HepG2 (cell line): ENCODE data around the gene LAMTOR2. TPM values are rescaled to one million over a fixed set of nuclear protein-coding genes. Genes with fewer than 3 reads are reported as not detected.

Experiments used
- ELF3 ChIP-seq: IDR thresholded peaks from 2 replicates; pipeline ENCODE4 v1.6.1; 2016; ENCODE audit warnings: missing genetic modification reagents, missing compliant biosample characterization
- ETV5 ChIP-seq: IDR thresholded peaks from 2 replicates; pipeline ENCODE4 v1.6.1; 2018; ENCODE audit warnings: missing biosample characterization, missing genetic modification reagents, inconsistent platforms, borderline replicate concordance
- HNRNPL ChIP-seq: fragments of 200-400 bp; formaldehyde crosslinking; IDR thresholded peaks from 2 replicates; pipeline ENCODE4 v1.6.1; 2017; ENCODE audit warnings: mild to moderate bottlenecking, low read depth, low read length
- HOXD1 ChIP-seq: sonication (generic); formaldehyde crosslinking; IDR thresholded peaks from 2 replicates; pipeline ENCODE4 v1.5.0; 2020; ENCODE audit warnings: missing genetic modification reagents
- KDM4B ChIP-seq: sonication (generic); formaldehyde crosslinking; IDR thresholded peaks from 2 replicates; pipeline ENCODE4 v1.4.0; 2020; ENCODE audit warnings: missing genetic modification reagents
- MATR3 ChIP-seq: sonication (generic); formaldehyde crosslinking; IDR thresholded peaks from 2 replicates; pipeline ENCODE4 v1.4.0; 2020; ENCODE audit warnings: missing genetic modification reagents
- ZNF446 ChIP-seq: sonication (generic); formaldehyde crosslinking; IDR thresholded peaks from 2 replicates; pipeline ENCODE4 v1.5.0; 2020; ENCODE audit warnings: mild to moderate bottlenecking, missing genetic modification reagents
- ZNF557 ChIP-seq: sonication (generic); formaldehyde crosslinking; IDR thresholded peaks from 2 replicates; pipeline ENCODE4 v1.4.0; 2020; ENCODE audit warnings: missing genetic modification reagents
- ZNF678 ChIP-seq: sonication (generic); formaldehyde crosslinking; IDR thresholded peaks from 2 replicates; pipeline ENCODE4 v1.4.0; 2020; ENCODE audit warnings: mild to moderate bottlenecking, missing genetic modification reagents
- ZNF775 ChIP-seq: sonication (generic); formaldehyde crosslinking; IDR thresholded peaks from 2 replicates; pipeline ENCODE4 v1.4.0; 2020; ENCODE audit warnings: missing genetic modification reagents, mild to moderate bottlenecking, moderate library complexity, borderline replicate concordance
- polyA plus RNA-seq, 8 experiments: library from polyadenylated mRNA; depleted of rRNA in 3 of 8; stranded (reverse) in 7 of 8; unstranded in 1 of 8; fragments of >200 nt; fragmentation: Illumina TruSeq in 4 of 8; extraction: Trizol in 4 of 8; gene quantifications; 2 replicates each; pipeline versions ENCODE4 v1.2.1 to v1.2.3, GENCODE V29; 2011 to 2016; ENCODE audit warnings: low read depth in 4 of 8, missing spikeins in 1 of 8, mixed read lengths in 1 of 8; ENCODE audit not compliant: insufficient read depth in 1 of 8
- total RNA-seq, 5 experiments: library from RNA; depleted of rRNA; stranded (reverse); fragments of >200 nt; fragmentation: Illumina TruSeq; extraction: Trizol; gene quantifications; 2 replicates each; pipeline ENCODE4 v1.2.3, GENCODE V29; 2016; ENCODE audit warnings: low read depth in 1 of 5
- TF ChIP-seq, protein P1 (sequence below): sonication (generic); formaldehyde crosslinking; IDR thresholded peaks from 2 replicates; pipeline ENCODE4 v1.5.1; 2020; ENCODE audit warnings: mild to moderate bottlenecking, missing genetic modification reagents, moderate library complexity
- TF ChIP-seq, protein P2 (sequence below): sonication (generic); formaldehyde crosslinking; conservative IDR thresholded peaks from 2 replicates; pipeline ENCODE4 v1.4.0; 2020; ENCODE audit warnings: mild to moderate bottlenecking, missing genetic modification reagents, moderate library complexity
- TF ChIP-seq, protein P3 (sequence below): sonication (generic); formaldehyde crosslinking; IDR thresholded peaks from 2 replicates; pipeline ENCODE4 v1.8.0; 2022; ENCODE audit warnings: missing genetic modification reagents, low read depth, mild to moderate bottlenecking, borderline replicate concordance
- TF ChIP-seq, protein P4 (sequence below): sonication (generic); formaldehyde crosslinking; IDR thresholded peaks from 2 replicates; pipeline ENCODE4 v1.8.1; 2023; ENCODE audit warnings: missing genetic modification reagents, inconsistent platforms, borderline replicate concordance
- TF ChIP-seq, protein P5 (sequence below): sonication (generic); formaldehyde crosslinking; IDR thresholded peaks from 2 replicates; pipeline ENCODE4 v1.4.0; 2020; ENCODE audit warnings: mild to moderate bottlenecking, missing genetic modification reagents

The LAMTOR2 gene
- total and polyA plus RNA-seq, 2 of the 13 experiments (the other 11 are each of a cell fraction or from before 2014, with no cell fraction given), result 36.5 to 66.4 TPM

DNA sequence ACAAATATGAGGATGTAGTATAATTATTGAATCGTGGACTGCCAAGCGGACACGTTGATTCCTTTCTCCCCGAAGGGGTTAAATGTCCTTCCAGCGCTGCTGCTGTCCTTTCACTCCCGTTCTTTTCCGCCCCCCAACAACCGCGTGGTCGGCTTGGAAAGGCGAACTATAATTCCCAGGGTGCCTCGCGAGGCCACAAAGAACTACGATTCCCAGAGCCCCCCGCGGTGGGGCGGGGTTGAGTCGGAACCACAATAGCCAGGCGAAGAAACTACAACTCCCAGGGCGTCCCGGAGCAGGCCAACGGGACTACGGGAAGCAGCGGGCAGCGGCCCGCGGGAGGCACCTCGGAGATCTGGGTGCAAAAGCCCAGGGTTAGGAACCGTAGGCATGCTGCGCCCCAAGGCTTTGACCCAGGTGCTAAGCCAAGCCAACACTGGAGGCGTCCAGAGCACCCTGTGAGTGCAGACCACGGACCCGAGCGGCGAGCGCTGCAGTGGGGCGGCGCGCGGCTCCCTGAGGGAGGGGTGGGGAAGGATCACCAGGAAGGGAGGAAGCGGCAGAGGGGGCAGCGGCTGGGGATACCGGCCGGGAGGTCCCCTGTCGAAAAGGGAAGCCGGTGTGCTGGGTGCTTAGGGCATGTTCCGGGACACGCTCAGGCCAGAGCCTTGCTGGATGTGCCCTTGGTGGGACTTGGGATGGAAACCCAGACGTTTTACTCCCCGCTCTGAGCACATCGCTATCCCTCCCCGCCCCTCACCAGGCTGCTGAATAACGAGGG lies at the start of gene LAMTOR2 (continued):
- TF ChIP-seq, protein P1, sequence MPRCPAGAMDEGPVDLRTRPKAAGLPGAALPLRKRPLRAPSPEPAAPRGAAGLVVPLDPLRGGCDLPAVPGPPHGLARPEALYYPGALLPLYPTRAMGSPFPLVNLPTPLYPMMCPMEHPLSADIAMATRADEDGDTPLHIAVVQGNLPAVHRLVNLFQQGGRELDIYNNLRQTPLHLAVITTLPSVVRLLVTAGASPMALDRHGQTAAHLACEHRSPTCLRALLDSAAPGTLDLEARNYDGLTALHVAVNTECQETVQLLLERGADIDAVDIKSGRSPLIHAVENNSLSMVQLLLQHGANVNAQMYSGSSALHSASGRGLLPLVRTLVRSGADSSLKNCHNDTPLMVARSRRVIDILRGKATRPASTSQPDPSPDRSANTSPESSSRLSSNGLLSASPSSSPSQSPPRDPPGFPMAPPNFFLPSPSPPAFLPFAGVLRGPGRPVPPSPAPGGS (CRISPR knock-in tag), result peak; percentile 64; the same call in 1 of the 2 replicates
- TF ChIP-seq, protein P2, sequence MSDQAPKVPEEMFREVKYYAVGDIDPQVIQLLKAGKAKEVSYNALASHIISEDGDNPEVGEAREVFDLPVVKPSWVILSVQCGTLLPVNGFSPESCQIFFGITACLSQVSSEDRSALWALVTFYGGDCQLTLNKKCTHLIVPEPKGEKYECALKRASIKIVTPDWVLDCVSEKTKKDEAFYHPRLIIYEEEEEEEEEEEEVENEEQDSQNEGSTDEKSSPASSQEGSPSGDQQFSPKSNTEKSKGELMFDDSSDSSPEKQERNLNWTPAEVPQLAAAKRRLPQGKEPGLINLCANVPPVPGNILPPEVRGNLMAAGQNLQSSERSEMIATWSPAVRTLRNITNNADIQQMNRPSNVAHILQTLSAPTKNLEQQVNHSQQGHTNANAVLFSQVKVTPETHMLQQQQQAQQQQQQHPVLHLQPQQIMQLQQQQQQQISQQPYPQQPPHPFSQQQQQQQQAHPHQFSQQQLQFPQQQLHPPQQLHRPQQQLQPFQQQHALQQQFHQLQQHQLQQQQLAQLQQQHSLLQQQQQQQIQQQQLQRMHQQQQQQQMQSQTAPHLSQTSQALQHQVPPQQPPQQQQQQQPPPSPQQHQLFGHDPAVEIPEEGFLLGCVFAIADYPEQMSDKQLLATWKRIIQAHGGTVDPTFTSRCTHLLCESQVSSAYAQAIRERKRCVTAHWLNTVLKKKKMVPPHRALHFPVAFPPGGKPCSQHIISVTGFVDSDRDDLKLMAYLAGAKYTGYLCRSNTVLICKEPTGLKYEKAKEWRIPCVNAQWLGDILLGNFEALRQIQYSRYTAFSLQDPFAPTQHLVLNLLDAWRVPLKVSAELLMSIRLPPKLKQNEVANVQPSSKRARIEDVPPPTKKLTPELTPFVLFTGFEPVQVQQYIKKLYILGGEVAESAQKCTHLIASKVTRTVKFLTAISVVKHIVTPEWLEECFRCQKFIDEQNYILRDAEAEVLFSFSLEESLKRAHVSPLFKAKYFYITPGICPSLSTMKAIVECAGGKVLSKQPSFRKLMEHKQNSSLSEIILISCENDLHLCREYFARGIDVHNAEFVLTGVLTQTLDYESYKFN (CRISPR knock-in tag), result 0 out of 2 replicates have a peak, but pooled peaks have one; percentile 35
- TF ChIP-seq ZNF678 (CRISPR knock-in tag) (peak; percentile 53; the same call in 1 of the 2 replicates), HOXD1 (CRISPR knock-in tag) (peak; percentile 82; the same call in 1 of the 2 replicates), KDM4B (CRISPR knock-in tag) (peak; percentile 85; the same call in 1 of the 2 replicates), MATR3 (no peak), ZNF557 (CRISPR knock-in tag) (0 out of 2 replicates have a peak, but pooled peaks have one; percentile 15), HNRNPL (peak; percentile 72; the same call in 1 of the 2 replicates), ETV5 (CRISPR knock-in tag) (peak; percentile 59), ELF3 (peak; percentile 66), ZNF446 (CRISPR knock-in tag) (0 out of 2 replicates have a peak, but pooled peaks have one; percentile 29), ZNF775 (CRISPR knock-in tag) (no peak)
- TF ChIP-seq, protein P3, sequence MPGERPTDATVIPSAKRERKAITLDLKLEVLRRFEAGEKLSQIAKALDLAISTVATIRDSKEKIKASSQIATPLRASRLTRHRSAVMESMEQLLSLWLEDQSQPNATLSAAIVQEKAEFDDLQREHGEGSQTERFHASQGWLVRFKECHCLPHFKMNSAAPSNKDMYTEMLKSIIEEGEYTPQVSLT (CRISPR knock-in tag), result peak; percentile 17; the same call in 1 of the 2 replicates
- TF ChIP-seq, protein P4, sequence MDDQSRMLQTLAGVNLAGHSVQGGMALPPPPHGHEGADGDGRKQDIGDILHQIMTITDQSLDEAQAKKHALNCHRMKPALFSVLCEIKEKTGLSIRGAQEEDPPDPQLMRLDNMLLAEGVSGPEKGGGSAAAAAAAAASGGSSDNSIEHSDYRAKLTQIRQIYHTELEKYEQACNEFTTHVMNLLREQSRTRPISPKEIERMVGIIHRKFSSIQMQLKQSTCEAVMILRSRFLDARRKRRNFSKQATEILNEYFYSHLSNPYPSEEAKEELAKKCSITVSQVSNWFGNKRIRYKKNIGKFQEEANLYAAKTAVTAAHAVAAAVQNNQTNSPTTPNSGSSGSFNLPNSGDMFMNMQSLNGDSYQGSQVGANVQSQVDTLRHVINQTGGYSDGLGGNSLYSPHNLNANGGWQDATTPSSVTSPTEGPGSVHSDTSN, result 0 out of 2 replicates have a peak, but pooled peaks have one; percentile 50
- TF ChIP-seq, protein P5, sequence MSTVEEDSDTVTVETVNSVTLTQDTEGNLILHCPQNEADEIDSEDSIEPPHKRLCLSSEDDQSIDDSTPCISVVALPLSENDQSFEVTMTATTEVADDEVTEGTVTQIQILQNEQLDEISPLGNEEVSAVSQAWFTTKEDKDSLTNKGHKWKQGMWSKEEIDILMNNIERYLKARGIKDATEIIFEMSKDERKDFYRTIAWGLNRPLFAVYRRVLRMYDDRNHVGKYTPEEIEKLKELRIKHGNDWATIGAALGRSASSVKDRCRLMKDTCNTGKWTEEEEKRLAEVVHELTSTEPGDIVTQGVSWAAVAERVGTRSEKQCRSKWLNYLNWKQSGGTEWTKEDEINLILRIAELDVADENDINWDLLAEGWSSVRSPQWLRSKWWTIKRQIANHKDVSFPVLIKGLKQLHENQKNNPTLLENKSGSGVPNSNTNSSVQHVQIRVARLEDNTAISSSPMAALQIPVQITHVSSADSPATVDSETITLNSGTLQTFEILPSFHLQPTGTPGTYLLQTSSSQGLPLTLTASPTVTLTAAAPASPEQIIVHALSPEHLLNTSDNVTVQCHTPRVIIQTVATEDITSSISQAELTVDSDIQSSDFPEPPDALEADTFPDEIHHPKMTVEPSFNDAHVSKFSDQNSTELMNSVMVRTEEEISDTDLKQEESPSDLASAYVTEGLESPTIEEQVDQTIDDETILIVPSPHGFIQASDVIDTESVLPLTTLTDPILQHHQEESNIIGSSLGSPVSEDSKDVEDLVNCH (CRISPR knock-in tag), result 0 out of 2 replicates have a peak, but pooled peaks have one; percentile 48
